ENCODE data around the gene TENT5C. TPM values are rescaled to one million over a fixed set of nuclear protein-coding genes. Genes with fewer than 3 reads are reported as not detected.

The TENT5C gene
- total and polyA plus RNA-seq, 9 of the 15 experiments (the other 6 are each of a cell fraction or from before 2014, with no cell fraction given) = 1.8 to 7.7 (median 4.0) TPM

DNA sequence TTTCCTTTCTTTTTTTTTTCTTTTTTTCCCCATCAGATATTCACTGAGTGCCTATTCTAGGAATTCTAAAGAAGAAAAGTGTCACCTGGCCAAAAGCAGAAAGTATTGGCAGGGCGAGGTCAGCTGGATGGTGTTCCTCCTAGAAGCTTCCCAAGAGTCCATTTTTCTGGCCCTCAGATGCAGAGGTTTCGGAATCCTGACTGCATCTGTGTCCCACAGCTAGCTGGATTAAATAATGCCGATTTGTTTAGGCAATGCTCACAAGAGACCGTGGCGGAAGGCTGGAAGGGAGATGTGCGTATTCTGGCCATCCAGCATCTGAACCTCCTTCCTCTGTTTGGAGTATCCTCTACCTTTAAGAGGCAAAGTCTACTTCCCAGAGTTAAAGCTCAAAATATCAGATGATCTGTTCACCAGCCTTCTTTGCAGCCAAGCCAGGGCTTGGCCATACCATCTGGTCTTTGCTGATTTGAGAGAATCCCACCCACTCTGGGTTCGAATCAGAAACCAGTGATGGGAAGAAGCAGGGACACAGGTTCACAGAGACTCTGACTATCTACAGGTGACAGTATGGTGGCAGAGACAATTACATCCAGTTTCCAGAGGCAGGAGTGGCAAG is 5.4 kb upstream of the TENT5C start:
- no peaks in the 10 kb centered on the region for H3K36me3 ChIP-seq (ENCODE audit: control insufficient read depth, insufficient read depth, low read length)
- no peak overlapping the region for H3K4me2 ChIP-seq (ENCODE audit: insufficient read depth, low read length)
- no peaks in the 10 kb centered on the region for H3K27me3 ChIP-seq (ENCODE audit: control insufficient read depth in 2 of 2, insufficient read depth in 2 of 2, low read length in 2 of 2)
- BruUV-seq (replicated peaks) = no TSS peak
- ChIA-PET CTCF (ENCODE audit: low intra/inter-chr PET ratio) (no interaction called here), POLR2A (interaction anchor here (1.2 to 1.3 kb wide), 3 partner anchors 12 to 24 kb away, joined by 3 to 4 read pairs (median 3); no protein-coding TSS in a partner anchor)
- 0 out of 2 replicates have a peak overlapping the region, but pooled peaks have one; percentile 32 for H2AFZ ChIP-seq (ENCODE audit: low read depth, low read length)
- DNase-seq (ENCODE audit: extremely low read depth in 1 of 4, low spot score in 3 of 4) (peak in 1 of 4 experiments; percentile 18), ATAC-seq (no peak), FAIRE-seq (no peak)
- H3K79me2 ChIP-seq (ENCODE audit: control insufficient read depth, insufficient read depth, low read length) = no peaks in the 10 kb centered on the region
- no peaks in the 10 kb centered on the region for H3K9me3 ChIP-seq (replicated peaks; ENCODE audit: control insufficient read depth, insufficient read depth, low read depth, low read length)
- H3K9me1 ChIP-seq (ENCODE audit: control insufficient read depth, insufficient read depth, low read length) = no peaks in the 10 kb centered on the region
- no peaks in the 10 kb centered on the region for H4K20me1 ChIP-seq (replicated peaks; ENCODE audit: control insufficient read depth, insufficient read depth, low read length)
- TF ChIP-seq ZBTB1 (CRISPR knock-in tag; IDR thresholded peaks at IDR 0.05; ENCODE audit: borderline replicate concordance, low read depth) (0 out of 2 replicates have a peak, but pooled peaks have one; percentile 26), HOXB6 (CRISPR knock-in tag; IDR thresholded peaks at IDR 0.05; ENCODE audit: borderline replicate concordance) (no peak)
- TF ChIP-seq, protein P1, sequence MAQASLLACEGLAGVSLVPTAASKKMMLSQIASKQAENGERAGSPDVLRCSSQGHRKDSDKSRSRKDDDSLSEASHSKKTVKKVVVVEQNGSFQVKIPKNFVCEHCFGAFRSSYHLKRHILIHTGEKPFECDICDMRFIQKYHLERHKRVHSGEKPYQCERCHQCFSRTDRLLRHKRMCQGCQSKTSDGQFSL (CRISPR knock-in tag; IDR thresholded peaks at IDR 0.05) = 0 out of 2 replicates have a peak, but pooled peaks have one; percentile 27
- TF ChIP-seq, protein P1 (tag; IDR thresholded peaks at IDR 0.05) = no peak
- peaks cover 19 to 30% of the 10 kb centered on the region in 2 experiments; a peak in 4 of 5 replicates for H3K4me1 ChIP-seq (replicated peaks in 1 of 2; ENCODE audit: control insufficient read depth in 2 of 2, insufficient read depth in 2 of 2, low read length in 2 of 2)
- in situ Hi-C loops (cut with MboI) (no loop called here), intact Hi-C loops (cut with micrococcal nuclease) (no loop called here)
- no peak overlapping the region for H3K4me3 ChIP-seq
- 64% methylated on average over 7 of the region's 7 CpGs for WGBS (ENCODE audit: insufficient coverage, low coverage, missing lambda C conversion rate)
- H3K27ac ChIP-seq (ENCODE audit: extremely low read depth, low read depth, low read length) = no peak overlapping the region
- H3K9ac ChIP-seq (ENCODE audit: insufficient read depth in 1 of 2, low read depth in 2 of 2, low read length in 2 of 2) = no peak overlapping the region; a peak in 1 of 4 replicates

All from K562 (cell line).